Dedifferentiated amniotic fluid mesenchymal stem cell (primary cell): ENCODE results near the gene APOL3.
"Not testable (repeated sequence)": the region's sequence is repeated elsewhere in the genome, so short reads cannot be mapped to it uniquely, and the experiment has no call there.

Experiments used
- DNase-seq: peaks from one replicate; pipeline ENCODE4 v3.0.0-alpha.2; 2016; ENCODE audit errors: extremely low spot score

APOL3 gene

DNA sequence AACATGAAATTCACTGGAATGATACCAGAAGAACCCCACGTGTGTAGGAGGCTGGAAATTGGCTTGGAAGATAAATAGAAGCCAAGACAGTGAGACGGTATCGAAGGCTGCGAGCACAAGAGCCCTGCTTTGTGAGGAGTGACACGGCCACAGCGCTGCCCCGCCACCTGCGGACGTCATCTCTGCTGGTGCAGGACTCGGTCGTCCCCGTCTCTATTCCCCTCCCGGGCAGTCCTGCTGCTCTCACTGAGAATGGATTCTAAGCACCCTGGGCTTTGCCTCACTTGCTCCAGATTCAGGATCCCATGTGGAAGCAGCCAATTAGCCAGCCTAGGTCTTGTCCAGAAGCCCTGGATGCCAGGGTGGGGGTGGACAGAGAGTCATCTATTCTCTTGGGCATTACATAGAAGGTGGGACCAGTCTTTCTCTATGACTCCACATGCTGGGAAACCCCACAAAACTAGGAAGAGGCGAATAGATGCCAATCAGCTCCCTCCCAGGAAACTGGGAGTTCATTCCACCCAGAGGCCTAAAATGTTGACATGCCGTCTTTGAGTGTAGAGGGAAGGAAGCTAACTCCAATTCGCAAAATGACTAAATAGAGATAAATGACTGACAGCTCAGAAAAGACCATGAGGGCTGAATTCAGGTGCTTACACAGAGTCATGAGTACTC is 25.1 kb downstream of the APOL3 start:
- no peak for DNase-seq

- DNase-seq = no peak
These were observed 26.4 kb downstream of the APOL3 start for GRCh38 chr22:36134182-36134581.

DNA sequence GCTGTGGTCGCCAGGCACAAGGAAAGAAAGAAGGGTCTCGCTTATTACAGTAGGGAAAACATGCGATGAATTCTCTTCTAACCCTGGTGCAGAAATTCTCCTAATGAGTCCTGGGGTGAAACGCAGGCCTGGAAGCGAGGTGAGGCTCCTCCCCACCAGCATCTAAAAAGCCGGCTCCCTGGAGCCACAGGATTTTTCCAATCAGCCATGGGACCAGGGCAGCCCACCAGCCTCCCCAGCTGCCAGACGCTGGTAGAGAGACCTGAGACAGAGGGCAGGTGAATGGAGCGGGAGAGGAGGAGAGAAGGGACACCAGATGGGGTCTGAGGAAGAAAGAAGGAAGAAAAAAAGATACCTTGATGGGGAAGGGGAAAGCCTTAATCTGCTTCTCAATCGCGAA is 28.6 kb downstream of the APOL3 start:
- DNase-seq = no peak

DNA sequence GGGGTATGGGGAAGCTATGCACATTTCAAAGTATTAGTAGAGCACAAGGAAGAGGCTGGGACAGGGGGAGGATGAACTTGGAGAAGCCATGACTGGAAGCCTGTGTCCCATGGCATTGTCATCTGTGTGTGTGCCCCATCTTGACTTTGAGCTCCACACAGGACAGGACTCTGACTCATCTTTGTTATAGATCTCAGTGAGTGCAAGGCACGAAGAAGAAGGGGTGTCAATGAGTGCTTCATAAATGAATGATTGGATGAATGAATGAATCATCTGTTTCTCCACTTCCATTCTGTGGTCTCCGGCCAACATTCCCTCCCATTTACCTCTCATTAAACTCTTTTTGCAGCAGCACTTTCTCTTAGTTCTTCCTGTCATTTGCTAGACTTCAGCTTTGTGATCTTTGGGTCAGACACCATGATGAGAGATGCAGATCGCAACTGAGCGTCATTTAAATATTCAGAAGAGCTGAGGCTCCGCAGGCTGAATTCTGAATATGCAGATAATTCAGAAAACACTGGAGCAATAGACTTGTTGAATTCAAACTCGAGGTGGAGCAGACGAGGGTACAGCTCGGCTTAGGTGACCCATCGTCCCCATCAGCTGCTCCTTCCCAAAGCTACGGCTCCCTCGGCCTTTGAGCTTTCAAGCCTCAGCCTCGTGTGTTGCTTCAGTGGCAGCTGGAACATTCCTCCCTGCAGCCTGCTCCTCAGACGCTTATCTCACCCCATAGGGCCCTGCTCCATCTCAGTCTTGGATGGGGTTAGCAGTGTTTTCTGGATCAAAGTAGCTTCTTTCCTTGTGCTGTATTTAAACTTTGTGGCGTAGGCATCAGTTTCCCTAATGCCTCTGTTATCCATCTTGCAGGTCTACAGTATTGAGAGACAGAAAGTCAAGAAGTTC is 30.8 kb downstream of the APOL3 start:
- no peak for DNase-seq

DNA sequence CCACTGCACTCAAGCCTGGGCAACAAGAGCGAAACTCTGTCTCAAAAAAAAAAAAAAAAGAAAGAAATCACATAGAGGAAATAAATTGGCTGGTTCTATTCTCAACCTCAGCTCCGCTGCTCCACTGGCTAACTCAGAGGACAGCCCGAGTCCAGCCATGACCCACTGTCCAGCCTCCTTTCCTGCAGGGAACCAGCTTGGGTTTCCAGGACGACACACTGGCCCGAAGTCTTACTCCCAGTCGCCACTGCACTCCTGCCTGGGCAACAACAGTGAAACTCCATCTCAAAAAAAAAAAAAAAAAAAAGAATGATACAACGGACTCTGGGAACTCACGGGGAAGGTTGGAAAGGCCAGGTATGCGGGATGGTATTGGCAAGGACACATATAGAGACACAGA is 31.5 kb downstream of the APOL3 start:
- no peak for DNase-seq

DNA sequence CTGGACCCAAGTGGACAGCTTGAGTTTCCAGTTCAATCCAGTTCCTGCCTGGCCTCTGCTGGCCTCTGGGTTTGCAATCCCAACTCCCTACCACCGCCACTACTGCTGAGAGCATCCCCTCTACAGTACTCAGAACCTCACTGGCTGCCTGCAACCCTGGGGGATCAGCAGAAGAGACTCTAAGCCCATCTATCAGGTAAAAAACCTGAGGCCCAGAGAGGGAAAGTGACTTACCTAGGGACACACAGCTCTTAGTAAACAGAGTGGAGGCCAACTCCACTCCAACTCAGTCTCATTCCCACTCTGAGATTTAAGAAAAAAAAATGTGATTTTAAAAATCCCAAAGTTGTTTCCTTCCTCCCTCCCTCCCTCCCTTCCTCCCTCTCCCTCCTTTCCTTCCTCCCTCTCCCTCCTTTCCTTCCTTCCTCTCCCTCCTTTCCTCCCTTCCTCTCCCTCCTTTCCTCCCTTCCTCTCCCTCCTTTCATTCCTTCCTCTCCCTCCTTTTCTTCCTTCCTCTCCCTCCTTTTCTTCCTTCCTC is 34.5 kb downstream of the APOL3 start:
- DNase-seq = no peak

- no peak for DNase-seq
These were observed 35.1 kb downstream of the APOL3 start for GRCh38 chr22:36125434-36125833.

DNA sequence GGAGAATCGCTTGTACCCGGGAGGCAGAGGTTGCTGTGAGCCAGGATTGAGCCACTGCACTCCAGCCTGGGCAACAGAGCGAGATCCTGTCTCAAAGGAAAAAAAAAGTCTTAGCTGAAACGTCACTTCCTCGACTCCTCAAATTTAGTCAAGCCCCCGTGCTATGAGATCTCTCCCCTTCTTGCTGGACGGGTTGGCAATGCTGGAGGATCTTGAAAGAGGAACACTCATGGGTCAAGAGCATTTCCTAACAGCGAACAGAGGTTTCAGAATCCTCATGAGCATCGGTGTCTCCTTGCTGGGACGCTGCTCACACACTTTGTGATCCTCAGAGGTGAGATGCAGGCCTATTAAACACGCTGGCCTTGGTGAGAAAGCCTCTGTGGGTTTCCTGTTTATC is 35.9 kb downstream of the APOL3 start:
- DNase-seq = no peak

DNA sequence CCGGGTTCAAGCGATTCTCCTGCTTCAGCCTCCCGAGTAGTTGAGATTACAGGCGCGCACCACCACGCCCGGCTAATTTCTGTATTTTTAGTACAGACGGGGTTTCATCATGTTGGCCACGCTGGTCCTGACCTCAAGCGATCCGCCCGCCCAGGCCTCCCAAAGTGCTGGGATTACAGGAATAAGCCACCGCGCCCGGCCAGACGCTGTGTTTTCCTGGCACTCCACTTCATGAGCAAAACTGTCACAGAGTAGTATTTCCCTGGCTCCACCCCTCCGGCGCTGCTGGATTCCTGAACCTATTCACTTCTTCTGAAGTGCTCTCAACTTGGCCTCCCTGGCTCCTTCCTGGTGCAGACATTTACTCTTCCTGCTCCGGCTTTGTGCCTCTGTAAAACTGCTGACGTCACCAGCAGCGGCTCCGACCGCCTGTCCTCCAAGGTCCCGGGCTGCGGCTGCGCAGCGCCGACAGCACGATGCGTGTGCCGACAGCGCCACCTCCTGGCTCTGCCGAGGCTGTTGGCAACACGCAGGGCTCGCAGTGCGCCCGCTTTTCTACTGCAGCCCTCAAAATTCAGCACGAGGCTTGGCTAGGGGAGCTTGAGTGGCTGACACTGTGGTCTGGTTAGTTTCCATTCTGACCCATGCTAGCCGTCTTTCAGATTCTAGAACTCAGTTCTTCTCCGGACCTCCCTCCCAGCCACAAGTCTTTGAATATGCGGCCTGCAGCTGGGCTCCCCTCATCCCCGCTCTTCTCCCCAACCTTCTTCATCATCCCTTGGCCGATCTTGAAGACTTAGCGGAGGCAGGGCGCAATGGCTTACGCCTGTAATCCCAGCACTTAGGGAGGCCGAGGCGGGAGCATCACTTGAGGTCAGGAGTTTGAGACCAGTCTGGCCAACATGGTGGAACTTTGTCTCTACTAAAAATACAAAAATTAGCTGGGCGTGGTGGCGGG is 36.6 kb downstream of the APOL3 start:
- peak; percentile 90 for DNase-seq

DNA sequence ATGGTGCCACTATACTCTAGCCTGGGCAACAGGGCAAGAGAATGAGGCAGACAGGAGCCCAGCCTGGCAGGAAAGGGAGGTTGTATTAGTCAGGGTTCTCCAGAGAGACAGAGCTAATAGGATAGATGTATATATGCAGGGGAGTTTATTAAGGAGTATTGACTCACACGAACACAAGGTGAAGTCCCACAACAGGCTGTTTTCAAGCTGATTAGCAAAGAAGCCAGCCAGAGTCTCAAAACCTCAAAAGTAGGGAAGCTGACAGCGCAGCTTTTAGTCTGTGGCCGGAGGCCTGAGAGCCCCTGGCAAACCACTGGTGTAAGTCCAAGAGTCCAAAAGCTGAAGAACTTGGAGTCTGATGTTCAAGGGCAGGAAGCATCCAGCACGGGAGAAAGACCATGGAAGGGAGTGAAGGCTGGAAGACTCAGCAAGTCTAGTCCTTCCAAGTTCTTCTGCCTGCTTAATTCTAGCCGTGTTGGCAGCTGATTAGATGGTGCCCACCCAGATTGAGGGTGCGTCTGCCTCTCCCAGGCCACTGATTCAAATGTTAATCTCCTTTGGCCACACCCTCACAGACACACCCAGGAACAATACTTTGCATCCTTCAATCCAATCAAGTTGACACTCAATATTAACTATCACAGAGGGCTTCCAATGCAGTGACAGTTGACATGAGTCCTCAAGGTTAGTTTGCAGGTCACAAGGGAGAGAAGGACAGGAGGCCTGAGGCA is 39.8 kb downstream of the APOL3 start:
- not testable (repeated sequence) for DNase-seq

DNA sequence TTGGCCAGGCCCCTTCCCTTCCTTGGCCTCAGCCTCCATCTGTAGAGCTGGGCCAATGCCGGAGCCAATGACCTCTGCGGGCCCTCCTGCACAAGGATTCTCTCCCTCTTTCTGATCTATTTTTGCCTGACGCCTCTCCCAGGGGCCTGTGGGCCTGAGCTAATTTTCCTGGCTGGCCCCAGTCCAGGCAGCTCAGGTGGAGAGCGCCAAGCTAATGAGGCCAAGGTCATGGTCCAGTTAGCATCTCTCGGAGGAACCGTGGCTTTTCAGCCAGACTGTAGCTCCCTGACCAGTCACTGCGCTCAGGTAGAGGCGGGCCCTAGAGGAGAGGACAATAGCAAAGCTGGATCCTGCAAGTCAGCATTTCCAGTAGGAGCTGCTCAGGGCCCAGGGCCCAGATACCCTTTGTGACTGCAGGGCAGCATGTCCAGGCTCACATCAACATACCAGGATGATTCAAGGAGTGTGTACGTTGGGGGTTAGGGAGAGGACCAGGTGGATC is 43.5 kb downstream of the APOL3 start:
- DNase-seq = no peak

DNA sequence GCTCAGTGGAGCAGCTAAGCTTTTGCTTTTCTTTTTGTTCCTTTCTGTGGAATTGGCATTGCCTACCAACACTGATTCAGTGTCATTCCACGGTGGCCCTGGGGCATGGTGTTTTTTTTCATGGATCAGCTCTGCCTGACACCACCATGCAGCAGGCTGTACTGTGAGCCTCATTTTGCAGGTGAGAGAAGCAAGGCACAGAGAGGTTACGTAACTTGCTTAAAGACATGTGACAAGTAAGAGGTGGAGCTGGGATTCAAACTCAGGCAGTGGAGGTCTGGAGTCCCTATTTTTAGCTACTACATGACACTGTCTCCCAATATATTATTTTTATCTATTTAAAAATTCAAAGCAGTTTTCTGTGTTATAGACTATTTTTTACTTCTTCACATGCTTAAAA is 44.4 kb downstream of the APOL3 start:
- no peak for DNase-seq

GRCh38 chr22:36113121-36113520 is 47.4 kb downstream of the APOL3 start:
- DNase-seq = no peak

DNA sequence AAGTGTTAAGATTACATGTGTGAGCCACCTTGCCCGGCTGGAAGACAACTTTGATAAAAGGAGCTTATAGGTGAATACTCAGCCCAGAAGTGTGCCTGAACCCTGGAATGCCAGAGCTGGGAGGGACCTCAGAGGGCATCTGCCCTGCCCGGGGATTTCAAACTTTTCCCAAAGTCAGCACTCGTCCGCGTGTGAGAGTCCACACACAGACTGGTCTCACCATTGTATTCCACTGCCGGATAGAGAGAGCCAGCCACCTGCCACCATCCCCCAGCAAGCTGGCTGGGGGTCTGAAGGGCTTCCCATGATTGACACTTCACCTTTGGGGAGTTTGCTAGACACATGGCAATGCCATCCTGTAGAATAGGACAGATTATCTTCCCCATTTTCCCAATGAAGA is 49.2 kb downstream of the APOL3 start:
- no peak for DNase-seq

GRCh38 chr22:36110306-36110881 is 50.2 kb downstream of the APOL3 start:
- no peak for DNase-seq

DNA sequence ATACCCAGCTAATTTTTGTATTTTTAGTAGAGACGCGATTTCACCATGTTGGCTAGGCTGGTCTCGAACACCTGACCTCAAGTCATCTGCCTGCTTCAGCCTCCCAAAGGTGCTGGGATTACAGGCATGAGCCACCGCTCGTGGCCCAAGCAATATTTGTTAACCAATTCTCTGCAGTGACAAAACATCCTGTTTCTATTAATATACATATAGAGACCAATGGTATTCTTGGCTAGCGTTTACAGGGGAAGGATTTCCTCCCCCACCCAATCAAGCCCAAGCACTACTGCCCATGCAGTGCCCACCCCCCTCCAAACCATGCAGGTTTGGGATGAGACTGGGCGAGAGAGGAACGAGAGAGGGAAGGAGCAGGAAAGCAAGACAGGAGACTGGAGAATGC is 53.1 kb downstream of the APOL3 start:
- no peak for DNase-seq

DNA sequence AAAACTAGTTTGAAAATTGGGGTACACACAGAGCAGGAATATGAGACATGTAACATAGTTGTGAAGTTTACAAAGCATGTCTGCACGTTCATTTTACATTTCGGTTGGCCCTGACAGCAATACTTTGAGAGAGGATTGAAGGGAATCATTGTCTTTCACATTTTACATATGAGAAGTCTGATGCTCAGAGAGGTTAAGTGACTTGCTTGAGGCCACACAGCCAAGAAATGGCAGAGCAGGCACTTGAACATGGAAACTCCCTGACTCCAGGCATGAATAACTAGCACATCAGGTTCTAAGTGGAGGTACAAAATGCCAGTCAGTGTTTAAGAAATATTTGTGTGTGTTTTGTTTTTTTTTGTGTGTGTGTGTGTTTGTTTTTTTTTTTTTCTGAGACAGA is 53.6 kb downstream of the APOL3 start:
- no peak for DNase-seq

DNA sequence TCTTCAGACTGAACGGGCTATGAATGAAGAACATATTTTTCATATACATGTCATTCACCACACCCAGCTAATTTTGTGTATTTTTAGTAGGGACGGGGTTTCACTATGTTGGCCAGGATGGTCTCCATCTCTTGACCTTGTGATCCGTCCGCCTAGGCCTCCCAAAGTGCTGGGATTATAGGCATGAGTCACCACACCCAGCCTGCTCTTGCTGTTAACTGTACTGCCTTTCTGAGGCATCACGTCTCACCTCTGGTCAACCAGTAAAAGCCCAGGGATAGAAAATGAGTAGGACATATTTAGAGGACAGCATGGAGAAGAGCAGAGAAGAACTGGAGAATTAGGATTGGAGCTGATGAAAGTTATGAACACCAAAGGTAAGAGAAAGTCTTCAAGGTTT is 55.6 kb downstream of the APOL3 start:
- no peak for DNase-seq

DNA sequence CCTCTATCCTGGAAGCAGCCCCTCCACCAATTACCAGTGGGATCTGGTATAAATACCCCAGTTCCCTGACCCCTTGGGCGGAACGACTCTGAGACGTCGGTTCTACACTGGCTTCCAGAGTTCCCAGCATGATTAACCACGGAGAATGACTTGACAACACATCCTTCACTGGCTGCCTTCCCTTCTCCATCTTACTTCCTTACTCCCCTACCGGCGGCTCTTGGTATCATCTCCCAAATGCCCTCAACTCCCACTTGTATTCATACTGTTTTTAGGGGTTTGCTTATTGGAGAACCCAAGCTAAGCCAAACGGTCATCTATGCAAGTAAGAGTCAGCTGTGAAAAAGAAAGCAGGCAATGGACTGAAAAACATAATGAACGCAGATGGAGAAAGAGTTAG is 56.1 kb downstream of the APOL3 start:
- no peak for DNase-seq

GRCh38 chr22:36103891-36104290 is 56.7 kb downstream of the APOL3 start:
- no peak for DNase-seq

GRCh38 chr22:36102995-36103394 is 57.6 kb downstream of the APOL3 start:
- DNase-seq = no peak
